NCI-H2107 treated with DMSO at 0.1 percent for 48 hours (cell line): ENCODE measurements around the gene TUB.

ENCODE experiments used
- DNase-seq: peaks from one replicate; lab custom pipeline; 2025; ENCODE audit not compliant: unreplicated experiment; lab: John Stamatoyannopoulos, UW

Gene TUB

DNA sequence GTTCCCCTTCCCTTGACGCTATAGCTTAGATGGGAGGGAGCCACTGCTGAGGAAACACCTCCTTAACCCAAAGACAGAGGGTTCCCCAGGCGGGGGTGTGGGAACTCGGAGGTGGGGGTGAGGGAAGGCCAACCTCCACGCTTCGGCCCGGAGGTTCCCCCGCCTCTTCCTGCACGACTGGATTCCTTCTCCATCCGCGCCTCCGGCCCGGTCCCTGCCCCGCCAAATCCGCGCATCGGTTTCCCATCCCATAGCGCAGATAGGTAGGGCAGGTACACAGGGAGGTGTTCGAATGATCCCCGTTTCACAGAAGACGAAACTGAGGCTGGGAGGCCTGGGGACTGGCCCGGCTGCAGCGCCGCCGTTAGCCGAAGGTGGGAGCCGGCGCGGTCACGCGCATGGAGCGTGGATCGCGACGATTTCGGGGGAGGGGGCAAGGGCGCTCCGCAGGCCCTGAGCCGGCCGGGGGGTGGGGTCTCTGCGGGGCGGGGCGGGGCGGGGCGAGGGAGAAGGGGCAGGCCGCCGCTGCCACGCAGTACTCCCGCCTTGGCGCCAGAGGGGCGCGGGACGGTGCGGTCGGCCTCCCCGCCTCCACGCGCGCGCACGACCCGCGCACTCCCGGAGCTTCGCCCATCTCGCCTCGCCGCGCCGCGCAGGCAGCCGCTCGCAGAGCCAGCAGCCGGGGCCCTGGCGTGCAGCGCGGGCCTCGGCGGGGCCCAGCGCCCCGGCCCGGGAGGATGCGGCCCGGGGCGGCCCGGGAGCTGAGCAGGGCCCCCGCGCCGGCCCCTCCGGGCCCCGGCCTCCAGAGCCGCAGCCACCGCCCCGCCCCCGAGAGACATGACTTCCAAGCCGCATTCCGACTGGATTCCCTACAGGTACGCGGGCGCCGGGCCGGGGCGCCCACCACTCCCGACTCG is at the start of gene TUB:
Gene TUB, plus strand, starts transcription at position 538 of the 917 bp plus-strand sequence. Its CDS starts 300 bp downstream, at position 838.
- DNase-seq: no peak

DNA sequence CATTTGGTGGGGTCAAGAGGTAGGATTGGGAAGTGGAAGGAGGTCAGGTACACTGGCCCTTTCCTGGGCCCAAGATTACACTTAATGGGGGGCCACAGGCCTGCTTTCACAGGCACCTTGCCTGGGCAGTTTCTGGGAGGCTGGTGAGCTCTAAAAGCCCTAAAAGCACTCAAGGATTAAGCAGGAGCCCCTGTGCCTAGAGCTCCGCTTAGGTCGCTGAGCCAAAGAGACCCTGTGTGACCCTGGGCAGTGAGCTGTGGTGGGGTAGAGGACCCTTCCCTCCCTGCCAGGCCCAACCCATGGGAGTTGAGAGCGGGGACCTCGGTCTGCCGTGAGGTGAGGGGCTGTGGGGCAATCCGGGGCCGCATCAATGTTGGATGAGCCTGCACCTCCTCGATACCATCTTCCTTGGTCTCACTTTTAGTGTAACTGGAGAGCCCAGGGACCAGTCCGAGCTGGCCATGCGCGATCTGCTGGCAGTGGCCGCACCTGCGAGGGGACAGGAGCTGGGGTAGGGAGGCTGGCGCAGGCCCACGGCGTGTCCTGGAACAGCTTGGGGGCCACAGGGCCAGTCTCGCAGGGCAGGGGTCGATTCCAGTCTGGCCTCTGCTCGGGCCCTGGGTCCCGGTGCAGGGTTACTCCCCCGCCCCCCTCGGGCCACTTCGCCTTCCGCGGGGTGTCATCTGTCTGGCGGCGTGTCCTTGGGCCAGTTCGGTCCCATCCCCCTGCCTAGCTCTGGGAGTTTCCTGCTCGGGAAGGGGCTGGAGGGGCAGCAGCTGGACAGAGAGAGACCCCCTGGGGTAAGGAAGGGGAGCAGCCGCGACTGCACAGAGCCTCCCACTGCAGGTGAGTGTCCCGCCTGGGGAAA is 49.5 kb upstream of the TUB start:
- no peak for DNase-seq

DNA sequence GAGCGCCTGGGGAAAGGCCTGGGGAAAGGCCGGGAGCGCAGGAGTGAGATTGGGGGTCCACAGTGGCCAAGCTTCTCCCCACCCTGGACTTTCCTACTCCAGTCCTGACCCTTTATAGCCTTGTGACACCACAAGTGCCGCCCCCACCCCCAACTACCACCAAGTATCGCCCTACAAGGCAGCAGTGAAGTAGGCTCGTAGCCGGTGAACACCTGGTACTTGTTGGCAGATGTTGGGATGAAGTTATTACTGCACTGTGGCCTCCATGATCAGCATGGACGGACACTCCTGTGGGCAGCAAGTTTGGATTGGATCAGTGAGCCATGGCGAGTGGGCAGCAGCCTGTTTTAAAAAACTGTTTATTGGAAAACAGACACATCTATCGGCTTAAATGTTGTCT is 48.9 kb upstream of the TUB start:
- no peak for DNase-seq

DNA sequence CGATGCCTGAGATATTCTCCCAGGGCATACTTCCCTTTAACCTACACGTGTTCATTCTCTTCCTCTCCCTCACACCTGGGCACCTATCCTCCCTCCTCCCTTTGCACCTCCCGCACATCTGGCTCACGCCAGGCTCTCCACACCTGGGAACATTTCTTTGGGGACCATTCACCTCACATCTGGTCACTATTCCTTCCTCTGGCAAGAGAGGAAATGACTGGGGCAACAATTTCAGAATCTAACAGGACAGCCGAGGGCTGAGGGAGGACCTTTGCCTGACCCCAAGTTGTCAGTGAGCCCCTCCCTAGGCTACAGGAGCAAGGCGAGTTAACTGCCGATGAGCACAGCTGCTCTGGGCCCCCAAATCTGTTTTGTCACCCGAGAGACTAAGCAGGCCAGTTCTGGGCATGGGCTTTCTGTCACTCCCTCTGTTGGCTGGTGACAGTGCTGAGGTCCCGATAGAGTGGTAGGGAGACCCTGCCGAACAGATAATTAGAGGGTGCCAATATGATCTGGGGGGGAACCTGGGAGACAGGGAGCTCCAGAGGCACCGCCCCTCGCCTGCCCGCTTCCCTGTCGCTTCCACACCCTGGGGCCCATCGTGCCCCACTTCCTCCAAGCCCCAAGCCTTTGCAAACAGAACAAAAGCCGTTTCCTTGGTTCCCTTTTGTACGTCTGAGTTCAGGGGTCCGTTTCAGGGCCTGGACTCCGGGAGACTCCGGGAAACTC is 48.3 kb upstream of the TUB start:
- no peak for DNase-seq

- peak; percentile 59 for DNase-seq
These were observed 47.5 kb upstream of the TUB start for GRCh38 chr11:8033305-8034105.

GRCh38 chr11:8034106-8034585 is 46.9 kb upstream of the TUB start:
- DNase-seq: no peak

- DNase-seq: no peak
These were observed 46.3 kb upstream of the TUB start for GRCh38 chr11:8034604-8035190.

DNA sequence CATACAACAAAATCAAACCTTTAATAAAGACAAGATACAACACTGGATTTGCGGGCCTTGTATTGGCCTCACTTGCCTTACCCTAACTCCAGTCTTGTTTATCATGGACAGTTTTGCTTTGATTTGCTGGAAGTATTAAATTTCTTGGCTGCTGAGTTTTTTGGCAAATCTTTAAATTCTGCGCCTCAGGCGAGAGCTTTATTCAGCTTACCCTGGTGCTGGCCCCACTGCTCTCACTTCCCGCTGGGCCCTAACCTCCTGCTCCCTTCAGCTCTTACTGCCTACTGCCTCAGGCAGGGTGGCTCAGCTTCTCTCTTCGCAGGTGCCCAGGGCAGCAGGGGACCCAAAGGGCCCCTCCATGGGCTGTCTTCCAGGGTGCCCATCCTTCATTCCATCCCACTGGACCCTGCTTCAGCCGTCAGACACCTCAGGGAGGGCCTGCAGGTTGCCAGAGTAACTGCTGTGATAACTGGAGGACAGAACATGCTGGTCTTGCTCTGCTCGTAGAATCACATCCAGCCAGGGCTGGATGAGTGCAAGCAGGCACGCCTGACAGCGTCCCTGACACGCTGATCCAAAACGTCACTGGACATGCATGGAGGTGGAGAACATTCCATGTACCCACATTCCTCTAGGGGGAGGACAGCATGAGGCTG is 45.7 kb upstream of the TUB start:
- no peak for DNase-seq

DNA sequence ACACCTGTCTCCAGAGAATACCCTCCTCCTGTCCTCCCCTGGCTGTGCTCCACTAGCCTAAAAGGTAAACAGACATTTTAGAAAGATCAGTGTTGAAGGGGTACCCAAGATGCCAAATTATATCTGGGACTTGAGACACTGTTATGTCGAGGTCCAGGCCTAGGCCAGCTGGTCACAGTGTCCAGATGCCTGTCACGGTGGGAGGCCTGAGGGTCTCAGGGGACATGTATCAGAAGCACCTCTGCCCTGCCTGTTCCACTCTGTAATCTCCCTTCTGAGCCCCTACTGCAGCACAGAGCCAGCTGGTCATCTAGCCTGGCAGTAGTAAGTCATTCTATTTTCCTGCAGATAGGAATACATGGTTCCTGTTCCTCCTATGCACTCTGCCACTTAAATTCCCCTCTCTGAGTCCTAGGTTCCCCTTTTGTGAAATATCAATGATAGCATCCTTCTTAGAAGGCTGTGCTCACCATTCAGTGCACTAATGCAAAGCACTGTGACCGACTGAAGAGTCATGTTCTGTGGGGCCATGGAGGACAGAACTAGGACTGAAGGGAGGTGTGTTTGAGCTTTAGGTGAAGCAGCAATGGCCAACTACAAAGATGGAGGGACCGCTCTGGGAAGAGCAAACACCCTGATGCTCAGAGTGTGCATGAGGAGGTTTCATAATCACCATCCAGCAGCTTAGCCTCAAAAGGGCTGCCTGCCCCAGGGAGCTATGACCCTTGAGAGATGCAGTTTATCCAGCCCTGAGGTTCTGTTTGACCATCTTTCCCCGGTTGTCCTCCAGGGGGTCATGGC is 44.8 kb upstream of the TUB start:
- DNase-seq: no peak

DNA sequence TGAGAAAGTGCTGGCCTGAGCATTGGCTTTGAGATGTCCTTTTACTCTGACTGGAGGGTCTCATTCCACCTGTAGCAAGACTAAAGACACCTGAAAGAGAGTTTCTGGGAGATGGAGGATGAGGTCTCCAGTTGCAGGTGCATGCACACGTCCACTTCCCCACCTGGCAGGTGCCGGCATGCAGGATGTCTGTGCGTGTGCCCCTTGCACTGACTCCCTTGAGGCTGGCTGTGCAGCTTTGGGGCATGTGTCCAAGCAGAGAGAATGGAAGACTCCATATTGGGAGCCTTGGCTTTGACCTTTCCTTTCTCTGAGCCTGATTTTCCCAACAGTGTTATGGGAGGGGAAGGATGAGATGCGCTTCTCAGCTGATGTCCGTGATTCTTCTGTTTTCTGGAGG is 44.0 kb upstream of the TUB start:
- DNase-seq: no peak

DNA sequence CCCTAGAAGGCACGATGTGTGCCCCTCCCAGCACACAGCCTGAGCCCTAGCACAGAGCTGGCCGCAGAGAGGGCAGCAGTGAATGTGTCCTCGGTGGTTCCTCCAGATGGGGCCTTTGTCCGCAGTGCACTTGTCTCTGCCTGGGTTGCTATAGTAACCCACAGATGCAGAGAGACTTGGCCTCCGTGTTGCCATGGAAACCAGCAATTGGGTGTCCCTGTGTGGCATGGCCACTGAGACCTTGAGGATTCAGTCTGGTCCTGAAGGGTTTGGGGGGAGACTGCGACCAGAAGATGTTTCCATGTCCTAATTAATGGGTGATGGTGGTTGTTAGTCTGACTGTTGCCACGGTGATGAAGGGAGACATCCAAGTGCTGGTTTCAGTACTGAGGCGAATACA is 42.6 kb upstream of the TUB start:
- DNase-seq: no peak

DNA sequence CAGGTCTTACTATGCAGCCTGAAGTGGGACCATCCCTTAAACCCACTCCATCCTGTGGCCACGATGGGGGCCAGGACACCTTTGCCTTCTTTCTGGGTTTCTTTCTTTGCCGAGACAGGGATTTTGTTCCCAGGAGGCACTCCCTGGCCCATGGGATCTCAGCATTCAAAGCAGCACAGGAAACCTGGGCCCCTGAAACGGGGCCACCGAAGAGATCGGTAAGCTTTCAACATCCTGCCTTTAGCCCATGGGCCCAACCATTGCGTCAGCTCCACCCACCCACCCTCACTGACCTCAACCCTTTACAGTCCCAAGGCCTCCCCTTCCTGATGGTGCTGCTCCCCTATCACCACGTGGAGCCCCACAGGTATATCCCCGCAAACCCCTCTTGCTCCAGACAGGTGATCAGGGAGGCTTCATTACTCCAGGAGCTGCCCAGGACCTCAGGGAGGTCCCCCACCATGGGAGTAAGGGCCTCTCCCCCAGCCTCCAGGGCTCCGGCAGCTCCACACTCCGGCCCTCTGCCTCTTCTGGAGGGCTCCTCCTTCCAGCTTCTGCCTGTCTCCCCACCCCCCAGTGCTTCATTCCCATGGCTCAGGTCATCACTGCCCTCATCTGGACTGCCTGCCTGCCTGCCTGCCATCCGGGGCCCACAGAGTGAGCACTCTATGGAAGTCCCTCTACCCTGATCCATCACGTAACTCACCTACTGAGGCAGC is 42.0 kb upstream of the TUB start:
- DNase-seq: no peak

- DNase-seq: no peak
These were observed 41.3 kb upstream of the TUB start for GRCh38 chr11:8039530-8040260.

- no peak for DNase-seq
These were observed 40.6 kb upstream of the TUB start for GRCh38 chr11:8040261-8040920.

GRCh38 chr11:8040921-8041285 is 40.1 kb upstream of the TUB start:
- no peak for DNase-seq

DNA sequence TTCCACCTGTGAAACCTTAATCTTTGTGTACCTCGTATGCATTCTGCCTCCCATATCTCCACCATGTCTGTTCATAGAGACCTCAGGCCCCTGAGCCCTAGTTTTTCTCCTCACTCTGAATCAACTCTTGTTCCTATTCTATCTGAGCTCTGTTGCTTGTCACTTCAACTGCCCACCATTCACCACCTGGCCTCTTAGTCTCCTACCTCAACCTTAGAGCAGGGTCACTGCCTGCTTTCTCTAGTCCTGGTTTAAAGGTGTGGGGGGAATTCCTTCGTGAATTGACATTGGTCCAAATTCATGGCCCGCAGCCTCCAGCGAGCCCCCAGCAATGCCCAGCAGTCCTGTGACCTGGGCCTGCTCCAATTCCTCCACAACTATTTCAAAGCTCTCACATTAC is 39.4 kb upstream of the TUB start:
- no peak for DNase-seq

GRCh38 chr11:8043756-8044155 is 37.3 kb upstream of the TUB start:
- no peak for DNase-seq
